Upper lobe of left lung (tissue), 4 donors: Measurements from ENCODE around the gene ZNF280A.

ENCODE experiments used
- EP300 ChIP-seq, 4 donors: sonication (generic); formaldehyde crosslinking; IDR thresholded peaks; one replicate each; pipeline ENCODE4 v1.5.1; 2017; ENCODE audit warnings: antibody characterized with exemption in 4 of 4, control low read depth in 2 of 4
- POLR2A ChIP-seq, 4 donors: fragments of 450-650 bp; IDR thresholded peaks; one replicate each; pipeline ENCODE4 v1.5.1; 2016 to 2017; ENCODE audit warnings: antibody characterized with exemption in 4 of 4, mild to moderate bottlenecking in 2 of 4
- POLR2AphosphoS5 ChIP-seq, 2 donors: sonication (generic); formaldehyde crosslinking; IDR thresholded peaks; one replicate each; pipeline ENCODE4 v1.5.1; 2017; ENCODE audit warnings: antibody characterized with exemption in 2 of 2
- TF ChIP-seq, protein P1 (sequence below), 6 experiments: fragments of 450-650 bp in 4 of 6; fragments of 200-600 bp in 2 of 6; sonication (generic) in 2 of 6; IDR thresholded peaks; one replicate each; pipeline ENCODE4 v1.5.1; 2016 to 2019; ENCODE audit warnings: antibody characterized with exemption in 6 of 6

DNA sequence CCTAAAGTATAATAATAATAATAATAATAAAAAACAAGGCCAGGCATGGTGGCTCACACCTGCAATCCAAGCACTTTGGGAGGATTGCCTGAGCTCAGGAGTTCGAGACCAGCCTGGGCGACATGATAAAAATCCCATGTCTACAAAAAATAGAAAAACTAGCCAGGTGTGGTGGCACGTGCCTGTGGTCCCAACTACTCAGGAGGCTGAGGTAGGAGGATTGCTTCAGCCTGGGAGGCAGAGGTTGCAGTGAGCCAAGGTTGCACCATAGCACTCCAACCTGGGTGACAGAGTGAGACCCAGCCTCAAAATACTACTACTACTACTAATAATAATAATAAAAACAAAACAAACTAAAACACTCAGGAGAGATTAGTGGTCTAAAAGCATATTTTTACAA lies 15.6 kb upstream of the ZNF280A start:
- TF ChIP-seq POLR2AphosphoS5 (IDR thresholded peaks at IDR 0.05) = no peak
- TF ChIP-seq, protein P1, sequence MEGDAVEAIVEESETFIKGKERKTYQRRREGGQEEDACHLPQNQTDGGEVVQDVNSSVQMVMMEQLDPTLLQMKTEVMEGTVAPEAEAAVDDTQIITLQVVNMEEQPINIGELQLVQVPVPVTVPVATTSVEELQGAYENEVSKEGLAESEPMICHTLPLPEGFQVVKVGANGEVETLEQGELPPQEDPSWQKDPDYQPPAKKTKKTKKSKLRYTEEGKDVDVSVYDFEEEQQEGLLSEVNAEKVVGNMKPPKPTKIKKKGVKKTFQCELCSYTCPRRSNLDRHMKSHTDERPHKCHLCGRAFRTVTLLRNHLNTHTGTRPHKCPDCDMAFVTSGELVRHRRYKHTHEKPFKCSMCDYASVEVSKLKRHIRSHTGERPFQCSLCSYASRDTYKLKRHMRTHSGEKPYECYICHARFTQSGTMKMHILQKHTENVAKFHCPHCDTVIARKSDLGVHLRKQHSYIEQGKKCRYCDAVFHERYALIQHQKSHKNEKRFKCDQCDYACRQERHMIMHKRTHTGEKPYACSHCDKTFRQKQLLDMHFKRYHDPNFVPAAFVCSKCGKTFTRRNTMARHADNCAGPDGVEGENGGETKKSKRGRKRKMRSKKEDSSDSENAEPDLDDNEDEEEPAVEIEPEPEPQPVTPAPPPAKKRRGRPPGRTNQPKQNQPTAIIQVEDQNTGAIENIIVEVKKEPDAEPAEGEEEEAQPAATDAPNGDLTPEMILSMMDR (IDR thresholded peaks at IDR 0.05) = no peak
- no peak for TF ChIP-seq POLR2A (IDR thresholded peaks at IDR 0.05)
- no peak for TF ChIP-seq EP300 (IDR thresholded peaks at IDR 0.05)
